KBM-7 (cell line): ENCODE measurements around the gene SYT10.
"Not testable (repeated sequence)": the region's sequence is repeated elsewhere in the genome, so short reads cannot be mapped to it uniquely, and the experiment has no call there.

ENCODE experiments used
- DNase-seq: peaks from one replicate; pipeline ENCODE4 v3.0.0-alpha.2; 2015
- in situ Hi-C: fragments of 300-500 bp; cut with MboI; formaldehyde crosslinking; loops from 2 replicates; pipeline ENCODE4 v1.14.3; 2020; ENCODE audit warnings: low sequenced_read_pairs, low pct_unique_long_range_greater_than_20kb, mixed read lengths

SYT10 gene

GRCh38 chr12:33370318-33370717 is 69.3 kb downstream of the SYT10 start:
- in situ Hi-C loops, result no loop called here
- DNase-seq, result no peak

GRCh38 chr12:33357181-33357580 is 82.4 kb downstream of the SYT10 start:
- in situ Hi-C loops, result no loop called here

GRCh38 chr12:33349791-33350190 is 89.8 kb downstream of the SYT10 start:
- no peak for DNase-seq
- in situ Hi-C loops, result no loop called here

More at GRCh38 chr12:33357181-33357580, 82.4 kb downstream of the SYT10 start:
- DNase-seq, result no peak

GRCh38 chr12:33331961-33332398 is 107.6 kb downstream of the SYT10 start:
- in situ Hi-C loops, DNase-seq: not testable (repeated sequence)

- DNase-seq, result no peak
- in situ Hi-C loops, result no loop called here
Observed at GRCh38 chr12:33330940-33331339, 108.7 kb downstream of the SYT10 start.
